PC-3 (cell line): ENCODE measurements around the gene SPATA6. TPM values are rescaled to one million over a fixed set of nuclear protein-coding genes. Genes with fewer than 3 reads are reported as not detected.
"Not testable (repeated sequence)": the region's sequence is repeated elsewhere in the genome, so short reads cannot be mapped to it uniquely, and the experiment has no call there.

Experiments
- ATAC-seq: fragments of 200-7000 bp; cut with Tn5 transposase; 2 replicates; pipeline ENCODE4 v1.9.1; 2020; ENCODE audit warnings: mild to moderate bottlenecking, moderate library complexity
- BruUV-seq: library from RNA; stranded (reverse); fragments of 400-500 nt; replicated peaks from 2 replicates; lab custom pipeline; 2021; lab: Mats Ljungman, UMichigan
- CTCF ChIA-PET: fragments of 300-600 bp; sonication (Branson Sonifier 250); formaldehyde crosslinking; loops from one replicate; lab custom pipeline; 2022; ENCODE audit warnings: antibody characterized with exemption; lab: Charles Lee
- POLR2A ChIA-PET: fragments of 300-600 bp; sonication (Branson Sonifier 250); formaldehyde crosslinking; loops from one replicate; lab custom pipeline; 2022; ENCODE audit warnings: antibody characterized with exemption; ENCODE audit not compliant: unreplicated experiment; lab: Charles Lee
- DNase-seq: peaks from one replicate; pipeline ENCODE4 v3.0.0-alpha.2; 2015
- H2AFZ ChIP-seq: fragments of 300-600 bp; sonication (generic); 2 replicates; pipeline ENCODE4 v1.6.0; 2016; ENCODE audit warnings: antibody characterized with exemption, low read length
- H3F3A ChIP-seq: fragments of 300-600 bp; sonication (generic); one replicate; pipeline ENCODE4 v1.6.0; 2017; ENCODE audit warnings: antibody characterized with exemption, low read length, control low read depth, mild to moderate bottlenecking; ENCODE audit not compliant: unreplicated experiment
- H3K27ac ChIP-seq: fragments of 300-600 bp; sonication (generic); 2 replicates; pipeline ENCODE4 v1.5.1; 2016; ENCODE audit warnings: mild to moderate bottlenecking, low read length
- H3K27me3 ChIP-seq: fragments of 300-600 bp; sonication (generic); 2 replicates; pipeline ENCODE4 v1.6.1; 2016; ENCODE audit warnings: low read length, mixed read lengths
- H3K36me3 ChIP-seq: fragments of 300-600 bp; sonication (generic); 2 replicates; pipeline ENCODE4 v1.6.1; 2016; ENCODE audit warnings: low read depth, mixed run types, low read length, mixed read lengths
- H3K4me1 ChIP-seq: fragments of 300-600 bp; sonication (generic); 2 replicates; pipeline ENCODE4 v1.5.1; 2016; ENCODE audit warnings: low read length; ENCODE audit not compliant: insufficient read depth
- H3K4me2 ChIP-seq: fragments of 300-600 bp; sonication (generic); 2 replicates; pipeline ENCODE4 v1.6.0; 2016; ENCODE audit warnings: low read length
- H3K4me3 ChIP-seq: fragments of 300-600 bp; sonication (generic); 2 replicates; pipeline ENCODE4 v1.5.1; 2016; ENCODE audit warnings: mild to moderate bottlenecking, low read length, mixed read lengths
- H3K79me2 ChIP-seq: fragments of 300-600 bp; sonication (generic); 2 replicates; pipeline ENCODE4 v1.6.1; 2017; ENCODE audit warnings: low read length, mixed read lengths
- H3K9ac ChIP-seq: fragments of 300-600 bp; sonication (generic); 2 replicates; pipeline ENCODE4 v1.6.0; 2016; ENCODE audit warnings: mild to moderate bottlenecking, low read length
- H3K9me2 ChIP-seq: fragments of 300-600 bp; sonication (generic); replicated peaks from 2 replicates; pipeline ENCODE4 v1.6.1; 2016; ENCODE audit warnings: mixed run types, low read length, mixed read lengths
- H3K9me3 ChIP-seq: fragments of 300-600 bp; sonication (generic); 2 replicates; pipeline ENCODE4 v1.6.1; 2016; ENCODE audit warnings: low read length, mixed read lengths
- H4K20me1 ChIP-seq: fragments of 300-600 bp; sonication (generic); 2 replicates; pipeline ENCODE4 v1.6.1; 2016; ENCODE audit warnings: low read length, mixed read lengths
- CTCF ChIP-seq: fragments of 300-600 bp; sonication (generic); conservative IDR thresholded peaks from 2 replicates; pipeline ENCODE4 v1.5.1; 2017; ENCODE audit warnings: antibody characterized with exemption, low read depth, mild to moderate bottlenecking, low read length
- EZH2 ChIP-seq: fragments of 300-600 bp; sonication (generic); IDR thresholded peaks from one replicate; pipeline ENCODE4 v1.6.1; 2017; ENCODE audit warnings: antibody characterized with exemption, mild to moderate bottlenecking, low read length; ENCODE audit not compliant: unreplicated experiment
- EZH2phosphoT487 ChIP-seq: fragments of 300-600 bp; sonication (generic); IDR thresholded peaks from 2 replicates; pipeline ENCODE4 v1.6.1; 2018; ENCODE audit warnings: mild to moderate bottlenecking, antibody characterized with exemption, low read length, borderline replicate concordance
- intact Hi-C: fragments of 100-400 bp; cut with micrococcal nuclease; formaldehyde crosslinking; loops from 2 replicates; pipeline ENCODE4 v1.9.0; 2023
- total RNA-seq: library from RNA; depleted of rRNA; stranded (reverse); fragments of >200 nt; gene quantifications from 2 replicates; pipeline ENCODE4 v1.2.3, GENCODE V29; 2014

SPATA6 gene
- total RNA-seq, 1 experiment from 2014 or later, result 0.40 TPM

DNA sequence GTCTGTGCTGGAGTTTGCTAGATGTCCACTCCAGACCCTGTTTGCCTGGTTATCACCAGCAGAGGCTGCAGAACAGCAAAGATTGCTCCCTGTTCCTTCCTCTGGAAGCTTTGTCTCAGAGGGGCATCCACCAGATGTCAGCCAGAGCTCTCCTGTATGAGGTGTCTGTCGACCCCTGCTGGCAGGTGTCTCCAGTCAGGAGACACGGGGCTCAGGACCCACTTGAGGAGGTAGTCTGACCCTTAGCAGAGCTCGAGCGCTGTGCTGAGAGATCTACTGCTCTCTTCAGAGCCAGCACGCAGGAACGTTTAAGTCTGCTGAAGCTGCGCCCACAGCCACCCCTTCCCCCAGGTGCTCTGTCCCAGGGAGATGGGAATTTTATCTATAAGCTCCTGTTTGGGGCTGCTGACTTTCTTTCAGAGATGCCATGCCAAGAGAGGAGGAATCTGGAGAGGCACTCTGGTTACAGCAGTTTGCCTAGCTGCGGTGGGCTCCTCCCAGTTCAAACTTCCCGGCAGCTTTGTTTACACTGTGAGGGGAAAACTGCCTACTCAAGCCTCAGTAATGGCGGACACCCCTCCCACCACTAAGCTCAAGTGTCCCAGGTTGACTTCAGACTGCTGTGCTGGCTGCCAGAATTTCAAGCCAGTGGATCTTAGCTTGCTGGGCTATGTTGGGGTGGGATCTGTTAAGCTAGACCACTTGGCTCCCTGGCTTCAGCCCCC is 187.1 kb downstream of the SPATA6 start:
- 0 out of 2 replicates have a peak, but pooled peaks have one; percentile 11 for TF ChIP-seq CTCF
- H3F3A ChIP-seq, BruUV-seq, H4K20me1 ChIP-seq, H3K79me2 ChIP-seq, CTCF ChIA-PET, H3K4me2 ChIP-seq, H3K4me3 ChIP-seq, H3K9me3 ChIP-seq, H3K27me3 ChIP-seq, H3K9me2 ChIP-seq, H2AFZ ChIP-seq, ATAC-seq, H3K36me3 ChIP-seq, H3K9ac ChIP-seq, H3K4me1 ChIP-seq, DNase-seq, intact Hi-C loops, H3K27ac ChIP-seq, POLR2A ChIA-PET: not testable (repeated sequence)

- H3K27ac ChIP-seq, CTCF ChIA-PET, H3K4me2 ChIP-seq, H3F3A ChIP-seq, H3K4me1 ChIP-seq, ATAC-seq, H3K9me3 ChIP-seq, H3K79me2 ChIP-seq, BruUV-seq, H3K27me3 ChIP-seq, intact Hi-C loops, H4K20me1 ChIP-seq, H3K4me3 ChIP-seq, H3K9me2 ChIP-seq, H3K9ac ChIP-seq, H2AFZ ChIP-seq, DNase-seq, H3K36me3 ChIP-seq, POLR2A ChIA-PET: not testable (repeated sequence)
Observed at GRCh38 chr1:48282329-48282728, 189.7 kb downstream of the SPATA6 start.

GRCh38 chr1:48277437-48277836 is 194.6 kb downstream of the SPATA6 start:
- CTCF ChIA-PET, H3F3A ChIP-seq, H3K4me1 ChIP-seq: not testable (repeated sequence)

GRCh38 chr1:48266576-48266975 is 205.4 kb downstream of the SPATA6 start:
- CTCF ChIA-PET, result no interaction called here

More at GRCh38 chr1:48277437-48277836, 194.6 kb downstream of the SPATA6 start:
- POLR2A ChIA-PET, H3K9me3 ChIP-seq, H3K9ac ChIP-seq, H2AFZ ChIP-seq, H4K20me1 ChIP-seq, ATAC-seq, intact Hi-C loops, H3K79me2 ChIP-seq, BruUV-seq, H3K4me2 ChIP-seq, H3K27ac ChIP-seq, H3K36me3 ChIP-seq, H3K4me3 ChIP-seq, H3K27me3 ChIP-seq, H3K9me2 ChIP-seq, DNase-seq: not testable (repeated sequence)

More at GRCh38 chr1:48266576-48266975, 205.4 kb downstream of the SPATA6 start:
- POLR2A ChIA-PET, result no interaction called here
- Histone ChIP-seq H3K9me2 (no peaks in the 10 kb centered on the region), H3K9ac (no peak overlapping the region), H3K27me3 (peaks cover 3% of the 10 kb centered on the region; the same call in 1 of the 2 replicates), H3K79me2 (no peaks in the 10 kb centered on the region), H3K4me3 (no peak overlapping the region), H3K4me2 (no peak overlapping the region), H4K20me1 (no peaks in the 10 kb centered on the region), H3K9me3 (no peaks in the 10 kb centered on the region), H3K36me3 (no peaks in the 10 kb centered on the region), H2AFZ (no peak overlapping the region), H3K4me1 (no peaks in the 10 kb centered on the region), H3F3A (no peaks in the 10 kb centered on the region), H3K27ac (no peak overlapping the region)
- DNase-seq, result no peak
- BruUV-seq, result no TSS peak
- no peak for ATAC-seq
- intact Hi-C loops, result no loop called here
- no peak for TF ChIP-seq EZH2
- TF ChIP-seq CTCF, result no peak
- no peak for TF ChIP-seq EZH2phosphoT487
